K562 (cell line): ENCODE measurements around the gene ATP13A2. TPM values are rescaled to one million over a fixed set of nuclear protein-coding genes. Genes with fewer than 3 reads are reported as not detected.

ENCODE experiments used
- ARID2 ChIP-seq: fragments of 450-650 bp; IDR thresholded peaks from 2 replicates; pipeline ENCODE4 v1.6.1; 2017; ENCODE audit warnings: antibody characterized with exemption, mild to moderate bottlenecking
- ASH1L ChIP-seq: fragments of 450-650 bp; IDR thresholded peaks from 2 replicates; pipeline ENCODE4 v1.6.1; 2018; ENCODE audit warnings: borderline replicate concordance, mild to moderate bottlenecking, low read depth; ENCODE audit not compliant: partially characterized antibody
- BMI1 ChIP-seq: fragments of 150-350 bp; IDR thresholded peaks from 2 replicates; pipeline ENCODE4 v1.6.1; 2014; ENCODE audit warnings: low read length
- CBX1 ChIP-seq: sonication (generic); IDR thresholded peaks from 2 replicates; pipeline ENCODE4 v1.6.1; 2016; ENCODE audit warnings: antibody characterized with exemption, low read depth, mild to moderate bottlenecking
- ESRRA ChIP-seq: fragments of 450-650 bp; IDR thresholded peaks from 2 replicates; pipeline ENCODE4 v1.6.1; 2014; ENCODE audit warnings: low read depth, mild to moderate bottlenecking, moderate library complexity, borderline replicate concordance
- HDAC2 ChIP-seq: fragments of 450-650 bp; IDR thresholded peaks from 2 replicates; pipeline ENCODE4 v1.6.1; 2016; ENCODE audit warnings: mild to moderate bottlenecking
- HIVEP1 ChIP-seq: fragments of 250-450 bp; sonication (Bioruptor Pico); IDR thresholded peaks from 2 replicates; pipeline ENCODE4 v1.4.0; 2020; ENCODE audit warnings: mild to moderate bottlenecking
- KDM1A ChIP-seq, 2 experiments: fragments of 450-650 bp; IDR thresholded peaks; 2 replicates each; pipeline ENCODE4 v1.6.1; 2016; ENCODE audit warnings: mild to moderate bottlenecking in 2 of 2
- MCM3 ChIP-seq: fragments of 450-650 bp; IDR thresholded peaks from 2 replicates; pipeline ENCODE4 v1.6.1; 2016
- MYC ChIP-seq, 2 experiments: fragments of 250-450 bp in 1 of 2; sonication (Bioruptor Pico) in 1 of 2; IDR thresholded peaks; 2 replicates each; pipeline versions ENCODE4 v1.5.1 to v1.6.1; 2012 to 2021; ENCODE audit warnings: low read depth in 2 of 2, borderline replicate concordance in 1 of 2, improper control_type of control experiment in 1 of 2, low read length in 1 of 2, mild to moderate bottlenecking in 1 of 2, moderate library complexity in 1 of 2
- NCOA1 ChIP-seq: fragments of 450-650 bp; IDR thresholded peaks from 2 replicates; pipeline ENCODE4 v1.6.1; 2016; ENCODE audit warnings: low read depth
- NELFE ChIP-seq: IDR thresholded peaks from 2 replicates; pipeline ENCODE4 v1.6.1; 2011; ENCODE audit warnings: mild to moderate bottlenecking; ENCODE audit not compliant: insufficient read depth, insufficient read length
- PRMT5 ChIP-seq: sonication (generic); formaldehyde crosslinking; IDR thresholded peaks from 2 replicates; pipeline ENCODE4 v1.5.0; 2020; ENCODE audit warnings: missing genetic modification reagents
- PTTG1 ChIP-seq: fragments of 450-650 bp; IDR thresholded peaks from 2 replicates; pipeline ENCODE4 v1.6.1; 2016; ENCODE audit warnings: low read depth, mild to moderate bottlenecking, missing genetic modification characterization, missing compliant biosample characterization
- SMAD4 ChIP-seq: fragments of 250-450 bp; sonication (Bioruptor Pico); conservative IDR thresholded peaks from 2 replicates; pipeline ENCODE4 v1.8.0; 2021; ENCODE audit warnings: inconsistent platforms, mild to moderate bottlenecking, moderate library complexity
- SMARCA4 ChIP-seq: fragments of 450-650 bp; IDR thresholded peaks from 2 replicates; pipeline ENCODE4 v1.6.1; 2016
- SMARCA5 ChIP-seq: fragments of 450-650 bp; IDR thresholded peaks from 2 replicates; pipeline ENCODE4 v1.6.1; 2016
- SUPT5H ChIP-seq: fragments of 450-650 bp; IDR thresholded peaks from 2 replicates; pipeline ENCODE4 v1.6.1; 2016
- ZNF324 ChIP-seq: fragments of 250-450 bp; sonication (Bioruptor Pico); IDR thresholded peaks from 2 replicates; pipeline ENCODE4 v1.4.0; 2020; ENCODE audit warnings: mild to moderate bottlenecking
- ZNF436 ChIP-seq: fragments of 250-450, 450-650 bp; sonication (Bioruptor Pico); formaldehyde crosslinking; IDR thresholded peaks from 2 replicates; pipeline ENCODE4 v1.7.0; 2020; ENCODE audit warnings: mild to moderate bottlenecking
- polyA plus RNA-seq, 8 experiments: library from polyadenylated mRNA; depleted of rRNA in 4 of 8; stranded (reverse) in 5 of 8; unstranded in 3 of 8; fragments of >200 nt; fragmentation: Nextera tagmentation in 2 of 8; fragmentation: Illumina TruSeq in 1 of 8; extraction: Ambion mirVana in 2 of 8; extraction: Trizol in 1 of 8; gene quantifications; 2 replicates each; pipeline versions ENCODE4 v1.2.1 to v1.2.3, GENCODE V29; 2011 to 2014; ENCODE audit warnings: inconsistent platforms in 1 of 8, missing spikeins in 1 of 8
- total RNA-seq, 7 experiments: library from RNA; depleted of rRNA in 6 of 7; stranded (reverse); fragments of >200 nt in 6 of 7; fragmentation: Illumina TruSeq in 2 of 7; extraction: Trizol in 2 of 7; gene quantifications; 2 replicates each; pipeline versions ENCODE4 v1.2.1 to v1.2.3, GENCODE V29; 2011 to 2021; ENCODE audit warnings: low replicate concordance in 1 of 7
- TF ChIP-seq, protein P1 (sequence below): fragments of 450-650 bp; IDR thresholded peaks from 2 replicates; pipeline ENCODE4 v1.6.1; 2018; ENCODE audit not compliant: partially characterized antibody
- TF ChIP-seq, protein P2 (sequence below): fragments of 250-450 bp; sonication (Bioruptor Pico); IDR thresholded peaks from 2 replicates; pipeline ENCODE4 v1.5.0; 2021; ENCODE audit warnings: mild to moderate bottlenecking, borderline replicate concordance
- TF ChIP-seq, protein P3 (sequence below): fragments of 250-450 bp; sonication (Bioruptor Pico); IDR thresholded peaks from 2 replicates; pipeline ENCODE4 v1.8.0; 2021; ENCODE audit warnings: mild to moderate bottlenecking, moderate library complexity
- TF ChIP-seq, protein P4 (sequence below): fragments of 450-650 bp; IDR thresholded peaks from one replicate; pipeline ENCODE4 v1.6.1; 2018; ENCODE audit warnings: mild to moderate bottlenecking, moderate library complexity; ENCODE audit not compliant: partially characterized antibody

The ATP13A2 gene
- total and polyA plus RNA-seq, 9 of the 15 experiments (the other 6 are each of a cell fraction or from before 2014, with no cell fraction given), result 0.36 to 56.3 (median 16.3) TPM

DNA sequence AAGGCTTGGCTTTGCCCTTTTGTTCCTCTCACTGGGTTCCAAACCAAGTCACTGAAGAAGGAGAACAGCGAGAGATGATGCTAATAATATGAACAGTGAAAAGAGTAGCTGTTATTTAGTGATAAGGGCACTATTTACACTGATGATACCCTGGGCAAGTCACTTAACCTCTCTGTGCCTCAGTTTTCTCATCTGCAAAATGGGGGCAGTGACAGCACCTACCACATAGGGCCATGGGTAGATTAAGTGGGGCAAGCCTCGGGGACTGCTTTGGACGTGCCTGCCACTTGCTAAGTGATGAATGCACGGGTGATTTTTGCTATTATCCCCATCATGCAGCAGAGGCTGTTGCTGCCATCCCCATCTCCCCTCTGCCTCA is 9.2 kb downstream of the ATP13A2 start (continued):
- TF ChIP-seq ARID2 (no peak), ASH1L (no peak), ESRRA (peak; percentile 71), PTTG1 (tag) (no peak), HIVEP1 (no peak), CBX1 (peak; percentile 83; the same call in 1 of the 2 replicates), MYC (IDR thresholded peaks at IDR 0.05; ENCODE audit: low read depth, low read length) (no peak), MYC (CRISPR knock-in tag; IDR thresholded peaks at IDR 0.05; ENCODE audit: borderline replicate concordance, low read depth) (no peak), NELFE (no peak), SMARCA5 (peak; percentile 83), KDM1A (IDR thresholded peaks at IDR 0.05) (peak; percentile 69 to 76), NCOA1 (no peak), BMI1 (no peak), ZNF324 (CRISPR knock-in tag) (no peak), ZNF436 (CRISPR knock-in tag) (no peak), SMARCA4 (no peak), SMAD4 (CRISPR knock-in tag) (no peak), HDAC2 (peak; percentile 82), PRMT5 (CRISPR knock-in tag) (no peak), SUPT5H (no peak), MCM3 (no peak)
- TF ChIP-seq, protein P1, sequence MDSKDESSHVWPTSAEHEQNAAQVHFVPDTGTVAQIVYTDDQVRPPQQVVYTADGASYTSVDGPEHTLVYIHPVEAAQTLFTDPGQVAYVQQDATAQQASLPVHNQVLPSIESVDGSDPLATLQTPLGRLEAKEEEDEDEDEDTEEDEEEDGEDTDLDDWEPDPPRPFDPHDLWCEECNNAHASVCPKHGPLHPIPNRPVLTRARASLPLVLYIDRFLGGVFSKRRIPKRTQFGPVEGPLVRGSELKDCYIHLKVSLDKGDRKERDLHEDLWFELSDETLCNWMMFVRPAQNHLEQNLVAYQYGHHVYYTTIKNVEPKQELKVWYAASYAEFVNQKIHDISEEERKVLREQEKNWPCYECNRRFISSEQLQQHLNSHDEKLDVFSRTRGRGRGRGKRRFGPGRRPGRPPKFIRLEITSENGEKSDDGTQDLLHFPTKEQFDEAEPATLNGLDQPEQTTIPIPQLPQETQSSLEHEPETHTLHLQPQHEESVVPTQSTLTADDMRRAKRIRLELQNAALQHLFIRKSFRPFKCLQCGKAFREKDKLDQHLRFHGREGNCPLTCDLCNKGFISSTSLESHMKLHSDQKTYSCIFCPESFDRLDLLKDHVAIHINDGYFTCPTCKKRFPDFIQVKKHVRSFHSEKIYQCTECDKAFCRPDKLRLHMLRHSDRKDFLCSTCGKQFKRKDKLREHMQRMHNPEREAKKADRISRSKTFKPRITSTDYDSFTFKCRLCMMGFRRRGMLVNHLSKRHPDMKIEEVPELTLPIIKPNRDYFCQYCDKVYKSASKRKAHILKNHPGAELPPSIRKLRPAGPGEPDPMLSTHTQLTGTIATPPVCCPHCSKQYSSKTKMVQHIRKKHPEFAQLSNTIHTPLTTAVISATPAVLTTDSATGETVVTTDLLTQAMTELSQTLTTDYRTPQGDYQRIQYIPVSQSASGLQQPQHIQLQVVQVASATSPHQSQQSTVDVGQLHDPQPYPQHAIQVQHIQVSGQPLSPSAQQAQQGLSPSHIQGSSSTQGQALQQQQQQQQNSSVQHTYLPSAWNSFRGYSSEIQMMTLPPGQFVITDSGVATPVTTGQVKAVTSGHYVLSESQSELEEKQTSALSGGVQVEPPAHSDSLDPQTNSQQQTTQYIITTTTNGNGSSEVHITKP, result no peak
- TF ChIP-seq, protein P2, sequence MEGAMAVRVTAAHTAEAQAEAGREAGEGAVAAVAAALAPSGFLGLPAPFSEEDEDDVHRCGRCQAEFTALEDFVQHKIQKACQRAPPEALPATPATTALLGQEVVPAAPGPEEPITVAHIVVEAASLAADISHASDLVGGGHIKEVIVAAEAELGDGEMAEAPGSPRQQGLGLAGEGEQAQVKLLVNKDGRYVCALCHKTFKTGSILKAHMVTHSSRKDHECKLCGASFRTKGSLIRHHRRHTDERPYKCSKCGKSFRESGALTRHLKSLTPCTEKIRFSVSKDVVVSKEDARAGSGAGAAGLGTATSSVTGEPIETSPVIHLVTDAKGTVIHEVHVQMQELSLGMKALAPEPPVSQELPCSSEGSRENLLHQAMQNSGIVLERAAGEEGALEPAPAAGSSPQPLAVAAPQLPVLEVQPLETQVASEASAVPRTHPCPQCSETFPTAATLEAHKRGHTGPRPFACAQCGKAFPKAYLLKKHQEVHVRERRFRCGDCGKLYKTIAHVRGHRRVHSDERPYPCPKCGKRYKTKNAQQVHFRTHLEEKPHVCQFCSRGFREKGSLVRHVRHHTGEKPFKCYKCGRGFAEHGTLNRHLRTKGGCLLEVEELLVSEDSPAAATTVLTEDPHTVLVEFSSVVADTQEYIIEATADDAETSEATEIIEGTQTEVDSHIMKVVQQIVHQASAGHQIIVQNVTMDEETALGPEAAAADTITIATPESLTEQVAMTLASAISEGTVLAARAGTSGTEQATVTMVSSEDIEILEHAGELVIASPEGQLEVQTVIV, result no peak
- TF ChIP-seq, protein P3, sequence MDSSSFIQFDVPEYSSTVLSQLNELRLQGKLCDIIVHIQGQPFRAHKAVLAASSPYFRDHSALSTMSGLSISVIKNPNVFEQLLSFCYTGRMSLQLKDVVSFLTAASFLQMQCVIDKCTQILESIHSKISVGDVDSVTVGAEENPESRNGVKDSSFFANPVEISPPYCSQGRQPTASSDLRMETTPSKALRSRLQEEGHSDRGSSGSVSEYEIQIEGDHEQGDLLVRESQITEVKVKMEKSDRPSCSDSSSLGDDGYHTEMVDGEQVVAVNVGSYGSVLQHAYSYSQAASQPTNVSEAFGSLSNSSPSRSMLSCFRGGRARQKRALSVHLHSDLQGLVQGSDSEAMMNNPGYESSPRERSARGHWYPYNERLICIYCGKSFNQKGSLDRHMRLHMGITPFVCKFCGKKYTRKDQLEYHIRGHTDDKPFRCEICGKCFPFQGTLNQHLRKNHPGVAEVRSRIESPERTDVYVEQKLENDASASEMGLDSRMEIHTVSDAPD, result no peak
- TF ChIP-seq, protein P4, sequence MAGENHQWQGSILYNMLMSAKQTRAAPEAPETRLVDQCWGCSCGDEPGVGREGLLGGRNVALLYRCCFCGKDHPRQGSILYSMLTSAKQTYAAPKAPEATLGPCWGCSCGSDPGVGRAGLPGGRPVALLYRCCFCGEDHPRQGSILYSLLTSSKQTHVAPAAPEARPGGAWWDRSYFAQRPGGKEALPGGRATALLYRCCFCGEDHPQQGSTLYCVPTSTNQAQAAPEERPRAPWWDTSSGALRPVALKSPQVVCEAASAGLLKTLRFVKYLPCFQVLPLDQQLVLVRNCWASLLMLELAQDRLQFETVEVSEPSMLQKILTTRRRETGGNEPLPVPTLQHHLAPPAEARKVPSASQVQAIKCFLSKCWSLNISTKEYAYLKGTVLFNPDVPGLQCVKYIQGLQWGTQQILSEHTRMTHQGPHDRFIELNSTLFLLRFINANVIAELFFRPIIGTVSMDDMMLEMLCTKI, result no peak
